Neural cell (in vitro differentiated cells): Measurements from ENCODE around the gene PDE11A. TPM values are rescaled to one million over a fixed set of nuclear protein-coding genes. Genes with fewer than 3 reads are reported as not detected.

ENCODE experiments used
- H2AFZ ChIP-seq: fragments of 200-600, 300-800 bp; sonication (generic), shearing (Covaris generic); 2 replicates; pipeline ENCODE4 v1.6.0; 2014; ENCODE audit warnings: low read depth, mild to moderate bottlenecking, antibody characterized with exemption, low read length, moderate library complexity
- H3F3A ChIP-seq: fragments of 200-600 bp; shearing (Covaris generic); 2 replicates; pipeline ENCODE4 v1.6.1; 2016; ENCODE audit warnings: mild to moderate bottlenecking, moderate library complexity, mixed read lengths, antibody characterized with exemption, low read length; ENCODE audit not compliant: insufficient read depth, poor library complexity, severe bottlenecking
- H3K27ac ChIP-seq: fragments of 200-600, 300-800 bp; sonication (generic), shearing (Covaris generic); 2 replicates; pipeline ENCODE4 v1.5.1; 2014; ENCODE audit warnings: mild to moderate bottlenecking, low read length, moderate library complexity
- H3K27me3 ChIP-seq: fragments of 300-800, 200-600 bp; sonication (generic), shearing (Covaris generic); 2 replicates; pipeline ENCODE4 v1.6.0; 2014; ENCODE audit warnings: mild to moderate bottlenecking, low read depth, low read length, moderate library complexity; ENCODE audit not compliant: insufficient read depth
- H3K36me3 ChIP-seq: fragments of 300-800, 200-600 bp; sonication (generic), shearing (Covaris generic); 2 replicates; pipeline ENCODE4 v1.5.1; 2014; ENCODE audit warnings: mild to moderate bottlenecking, antibody characterized with exemption, low read length, moderate library complexity; ENCODE audit not compliant: insufficient read depth
- H3K4me2 ChIP-seq: fragments of 300-800, 200-600 bp; sonication (generic), shearing (Covaris generic); 2 replicates; pipeline ENCODE4 v1.6.0; 2014; ENCODE audit warnings: mild to moderate bottlenecking, low read length
- H3K4me3 ChIP-seq: fragments of 300-800, 200-600 bp; sonication (generic), shearing (Covaris generic); 2 replicates; pipeline ENCODE4 v1.5.1; 2014; ENCODE audit warnings: mild to moderate bottlenecking, low read length, moderate library complexity
- H3K79me2 ChIP-seq: fragments of 200-600 bp; shearing (Covaris generic); replicated peaks from 2 replicates; pipeline ENCODE4 v1.6.0; 2014; ENCODE audit warnings: mild to moderate bottlenecking, low read length, moderate library complexity; ENCODE audit not compliant: insufficient read depth
- H3K9ac ChIP-seq: fragments of 300-800, 200-600 bp; sonication (generic), shearing (Covaris generic); 2 replicates; pipeline ENCODE4 v1.6.1; 2016; ENCODE audit warnings: mild to moderate bottlenecking, low read length, mixed read lengths
- H3K9me2 ChIP-seq: fragments of 200-600 bp; shearing (Covaris generic); 2 replicates; pipeline ENCODE4 v1.6.1; 2016; ENCODE audit warnings: mild to moderate bottlenecking, low read length, mixed read lengths; ENCODE audit not compliant: insufficient read depth
- H3K9me3 ChIP-seq: fragments of 200-600, 300-800 bp; sonication (generic), shearing (Covaris generic); 2 replicates; pipeline ENCODE4 v1.6.1; 2016; ENCODE audit warnings: mild to moderate bottlenecking, mixed run types, low read length, moderate library complexity, mixed read lengths
- H4K20me1 ChIP-seq: fragments of 200-600 bp; shearing (Covaris generic); 2 replicates; pipeline ENCODE4 v1.6.1; 2016; ENCODE audit warnings: mild to moderate bottlenecking, mixed run types; ENCODE audit not compliant: insufficient read depth
- EP300 ChIP-seq: fragments of 450-650 bp; conservative IDR thresholded peaks from 2 replicates; pipeline ENCODE4 v1.6.1; 2014; ENCODE audit warnings: antibody characterized with exemption, mild to moderate bottlenecking, moderate library complexity; ENCODE audit not compliant: poor library complexity, severe bottlenecking
- EZH2 ChIP-seq: fragments of 200-600, 300-800 bp; shearing (Covaris generic), sonication (generic); IDR thresholded peaks from 2 replicates; pipeline ENCODE4 v1.6.1; 2014; ENCODE audit warnings: antibody characterized with exemption, low read length, borderline replicate concordance, mild to moderate bottlenecking; ENCODE audit not compliant: insufficient read depth, poor library complexity, severe bottlenecking
- MXI1 ChIP-seq: fragments of 450-650 bp; conservative IDR thresholded peaks from 2 replicates; pipeline ENCODE4 v1.6.1; 2014; ENCODE audit warnings: antibody characterized with exemption, mild to moderate bottlenecking; ENCODE audit not compliant: poor library complexity, severe bottlenecking
- POLR2AphosphoS5 ChIP-seq: IDR thresholded peaks from 2 replicates; pipeline ENCODE4 v1.6.1; 2012
- RAD21 ChIP-seq: fragments of 450-650 bp; conservative IDR thresholded peaks from 2 replicates; pipeline ENCODE4 v1.6.1; 2014; ENCODE audit warnings: antibody characterized with exemption, mild to moderate bottlenecking, moderate library complexity
- SMC3 ChIP-seq: fragments of 450-650 bp; conservative IDR thresholded peaks from 2 replicates; pipeline ENCODE4 v1.6.1; 2014; ENCODE audit warnings: antibody characterized with exemption, mild to moderate bottlenecking, moderate library complexity; ENCODE audit not compliant: poor library complexity
- TAF1 ChIP-seq: IDR thresholded peaks from 2 replicates; pipeline ENCODE4 v1.6.1; 2012; ENCODE audit warnings: low read depth
- polyA plus RNA-seq: library from polyadenylated mRNA; depleted of rRNA; stranded (reverse); fragments of >200 nt; gene quantifications from 2 replicates; pipeline ENCODE4 v1.2.3, GENCODE V29; 2014
- TF ChIP-seq, protein P1 (sequence below): fragments of 450-650 bp; IDR thresholded peaks from 2 replicates; pipeline ENCODE4 v1.5.1; 2014; ENCODE audit warnings: antibody characterized with exemption, mild to moderate bottlenecking, moderate library complexity; ENCODE audit not compliant: poor library complexity, severe bottlenecking
- TF ChIP-seq, protein P2 (sequence below): IDR thresholded peaks from 2 replicates; pipeline ENCODE4 v1.6.1; 2012; ENCODE audit warnings: borderline replicate concordance

PDE11A gene
- polyA plus RNA-seq, 1 donor from 2014 or later = 0.89 TPM

DNA sequence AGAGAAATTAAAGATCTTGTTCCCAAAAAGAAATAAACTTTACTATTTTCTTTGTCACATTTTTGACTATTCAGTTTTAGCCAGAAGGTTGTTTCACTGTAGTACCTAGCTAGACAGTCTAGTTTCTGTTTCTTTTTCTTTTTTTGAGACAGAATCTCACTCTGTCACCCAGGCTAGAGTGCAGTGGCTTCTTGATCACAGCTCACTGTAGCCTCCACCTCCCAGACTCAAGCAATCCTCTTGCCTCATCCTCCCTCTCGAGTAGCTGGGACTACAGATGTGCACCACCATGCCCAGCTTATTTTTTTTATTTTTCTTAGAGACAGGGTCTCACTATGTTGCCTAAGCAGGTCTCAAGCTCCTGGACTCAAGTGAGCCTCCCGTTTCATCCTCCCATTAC, 41.9 kb upstream of the PDE11A start:
- Histone ChIP-seq H2AFZ (no peak overlapping the region), H3K4me3 (no peak overlapping the region), H3K9ac (no peak overlapping the region), H3K79me2 (no peaks in the 10 kb centered on the region), H3K9me2 (no peaks in the 10 kb centered on the region), H3K27ac (no peak overlapping the region), H4K20me1 (no peaks in the 10 kb centered on the region), H3K27me3 (no peaks in the 10 kb centered on the region), H3K4me2 (no peak overlapping the region), H3F3A (no peaks in the 10 kb centered on the region), H3K9me3 (no peaks in the 10 kb centered on the region), H3K36me3 (no peaks in the 10 kb centered on the region)
- TF ChIP-seq, protein P1, sequence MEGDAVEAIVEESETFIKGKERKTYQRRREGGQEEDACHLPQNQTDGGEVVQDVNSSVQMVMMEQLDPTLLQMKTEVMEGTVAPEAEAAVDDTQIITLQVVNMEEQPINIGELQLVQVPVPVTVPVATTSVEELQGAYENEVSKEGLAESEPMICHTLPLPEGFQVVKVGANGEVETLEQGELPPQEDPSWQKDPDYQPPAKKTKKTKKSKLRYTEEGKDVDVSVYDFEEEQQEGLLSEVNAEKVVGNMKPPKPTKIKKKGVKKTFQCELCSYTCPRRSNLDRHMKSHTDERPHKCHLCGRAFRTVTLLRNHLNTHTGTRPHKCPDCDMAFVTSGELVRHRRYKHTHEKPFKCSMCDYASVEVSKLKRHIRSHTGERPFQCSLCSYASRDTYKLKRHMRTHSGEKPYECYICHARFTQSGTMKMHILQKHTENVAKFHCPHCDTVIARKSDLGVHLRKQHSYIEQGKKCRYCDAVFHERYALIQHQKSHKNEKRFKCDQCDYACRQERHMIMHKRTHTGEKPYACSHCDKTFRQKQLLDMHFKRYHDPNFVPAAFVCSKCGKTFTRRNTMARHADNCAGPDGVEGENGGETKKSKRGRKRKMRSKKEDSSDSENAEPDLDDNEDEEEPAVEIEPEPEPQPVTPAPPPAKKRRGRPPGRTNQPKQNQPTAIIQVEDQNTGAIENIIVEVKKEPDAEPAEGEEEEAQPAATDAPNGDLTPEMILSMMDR = no peak
- TF ChIP-seq SMC3 (no peak), EZH2 (no peak), RAD21 (no peak), EP300 (no peak), TAF1 (no peak)

DNA sequence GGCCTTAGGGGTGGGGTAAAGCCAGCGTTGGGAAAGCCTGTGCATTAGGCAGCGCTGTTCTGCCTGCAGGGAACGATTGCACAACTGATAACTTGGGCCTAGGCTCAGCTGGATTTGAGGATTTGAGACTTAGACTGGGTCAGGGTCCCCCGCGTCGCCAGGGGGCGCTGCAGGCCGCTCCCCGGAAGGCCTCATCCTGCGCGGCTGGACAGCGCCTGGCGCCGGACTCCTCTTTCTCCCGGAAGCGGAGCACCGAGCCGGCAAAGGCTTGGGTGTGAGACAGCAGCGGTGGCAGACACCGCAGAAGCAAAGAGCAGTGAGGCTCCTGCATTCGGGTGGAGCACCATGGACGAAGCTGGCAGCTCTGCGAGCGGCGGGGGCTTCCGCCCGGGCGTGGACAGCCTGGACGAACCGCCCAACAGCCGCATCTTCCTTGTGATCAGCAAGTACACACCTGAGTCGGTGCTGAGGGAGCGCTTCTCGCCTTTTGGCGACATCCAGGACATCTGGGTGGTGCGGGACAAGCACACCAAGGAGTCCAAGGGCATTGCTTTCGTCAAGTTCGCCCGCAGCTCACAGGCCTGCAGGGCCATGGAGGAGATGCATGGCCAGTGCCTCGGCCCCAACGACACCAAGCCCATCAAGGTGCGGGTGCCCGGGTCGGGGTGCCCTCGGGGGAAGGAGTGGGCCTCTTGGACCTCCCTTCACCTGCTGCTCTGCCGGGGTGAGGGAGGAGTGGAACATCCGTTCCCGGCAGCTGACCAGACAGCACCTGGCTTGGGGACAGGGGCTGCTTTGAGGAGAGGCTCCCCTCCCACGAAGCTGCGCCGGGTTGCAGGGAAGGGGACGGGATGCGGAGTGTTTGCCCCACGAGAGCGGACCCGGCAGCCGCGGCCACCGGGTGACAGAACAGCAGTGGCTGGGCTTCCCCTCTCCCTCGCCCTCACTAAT, 39.9 kb upstream of the PDE11A start, which contains the start of gene RBM45:
Gene RBM45 (plus strand): TSS at position 236 of the 951 bp plus-strand sequence. CDS start 110 bp downstream, at position 346.
- Histone ChIP-seq H3F3A (no peaks in the 10 kb centered on the region), H3K4me3 (peak within 1 kb of the TSS; percentile 84), H3K27ac (peak within 1 kb of the TSS; percentile 74), H3K9ac (peak within 1 kb of the TSS; percentile 85), H3K27me3 (no peaks in the 10 kb centered on the region), H2AFZ (peak within 1 kb of the TSS; percentile 97), H3K9me2 (no peaks in the 10 kb centered on the region), H3K9me3 (no peaks in the 10 kb centered on the region), H3K36me3 (no peaks in the 10 kb centered on the region), H3K4me2 (peak within 1 kb of the TSS; percentile 74), H4K20me1 (no peaks in the 10 kb centered on the region), H3K79me2 (no peaks in the 10 kb centered on the region)
- no peak for TF ChIP-seq EZH2
- peak; percentile 81 for TF ChIP-seq SMC3
- peak; percentile 91 for TF ChIP-seq TAF1
- TF ChIP-seq MXI1 = peak; percentile 74
- TF ChIP-seq POLR2AphosphoS5 = peak; percentile 86
- TF ChIP-seq, protein P1 = peak; percentile 98
- TF ChIP-seq, protein P2, sequence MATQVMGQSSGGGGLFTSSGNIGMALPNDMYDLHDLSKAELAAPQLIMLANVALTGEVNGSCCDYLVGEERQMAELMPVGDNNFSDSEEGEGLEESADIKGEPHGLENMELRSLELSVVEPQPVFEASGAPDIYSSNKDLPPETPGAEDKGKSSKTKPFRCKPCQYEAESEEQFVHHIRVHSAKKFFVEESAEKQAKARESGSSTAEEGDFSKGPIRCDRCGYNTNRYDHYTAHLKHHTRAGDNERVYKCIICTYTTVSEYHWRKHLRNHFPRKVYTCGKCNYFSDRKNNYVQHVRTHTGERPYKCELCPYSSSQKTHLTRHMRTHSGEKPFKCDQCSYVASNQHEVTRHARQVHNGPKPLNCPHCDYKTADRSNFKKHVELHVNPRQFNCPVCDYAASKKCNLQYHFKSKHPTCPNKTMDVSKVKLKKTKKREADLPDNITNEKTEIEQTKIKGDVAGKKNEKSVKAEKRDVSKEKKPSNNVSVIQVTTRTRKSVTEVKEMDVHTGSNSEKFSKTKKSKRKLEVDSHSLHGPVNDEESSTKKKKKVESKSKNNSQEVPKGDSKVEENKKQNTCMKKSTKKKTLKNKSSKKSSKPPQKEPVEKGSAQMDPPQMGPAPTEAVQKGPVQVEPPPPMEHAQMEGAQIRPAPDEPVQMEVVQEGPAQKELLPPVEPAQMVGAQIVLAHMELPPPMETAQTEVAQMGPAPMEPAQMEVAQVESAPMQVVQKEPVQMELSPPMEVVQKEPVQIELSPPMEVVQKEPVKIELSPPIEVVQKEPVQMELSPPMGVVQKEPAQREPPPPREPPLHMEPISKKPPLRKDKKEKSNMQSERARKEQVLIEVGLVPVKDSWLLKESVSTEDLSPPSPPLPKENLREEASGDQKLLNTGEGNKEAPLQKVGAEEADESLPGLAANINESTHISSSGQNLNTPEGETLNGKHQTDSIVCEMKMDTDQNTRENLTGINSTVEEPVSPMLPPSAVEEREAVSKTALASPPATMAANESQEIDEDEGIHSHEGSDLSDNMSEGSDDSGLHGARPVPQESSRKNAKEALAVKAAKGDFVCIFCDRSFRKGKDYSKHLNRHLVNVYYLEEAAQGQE = peak; percentile 86
- peak; percentile 77 for TF ChIP-seq RAD21
- TF ChIP-seq EP300 = peak; percentile 40
